Stimulated activated CD8-positive, alpha-beta memory T cell treated with anti-CD3 and anti-CD28 coated beads, Interleukin-7, amount 100 ng/mL, for 48 hours (primary cell): ENCODE measurements around the gene KRT2.

Source experiments
- DNase-seq, 2 donors: peaks; one replicate each; pipeline ENCODE4 v3.0.0-alpha.2; 2020; ENCODE audit warnings: low read depth in 1 of 2; ENCODE audit errors: extremely low read depth in 1 of 2

The KRT2 gene

GRCh38 chr12:52600475-52600874, 51.5 kb downstream of the KRT2 start:
- DNase-seq: no peak

DNA sequence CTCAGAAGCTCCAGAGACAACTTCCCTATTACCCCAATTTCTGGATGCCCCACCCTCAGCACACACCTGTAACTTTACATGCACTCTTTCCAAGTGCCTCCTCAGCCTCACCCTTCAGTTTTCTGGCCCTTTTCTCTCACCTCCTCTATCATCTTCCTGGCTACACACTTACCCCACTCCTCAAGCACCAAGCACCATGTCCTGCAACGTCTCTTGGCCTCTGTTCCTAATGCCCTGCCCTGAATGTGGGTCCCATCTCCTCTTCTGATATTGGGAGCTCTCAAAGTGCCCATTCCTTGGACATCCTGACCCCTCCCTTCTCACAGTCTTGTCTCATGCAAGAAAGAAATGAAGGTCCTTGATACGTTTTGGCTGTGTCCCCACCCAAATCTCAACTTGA, 51.9 kb downstream of the KRT2 start:
- DNase-seq: no peak

DNA sequence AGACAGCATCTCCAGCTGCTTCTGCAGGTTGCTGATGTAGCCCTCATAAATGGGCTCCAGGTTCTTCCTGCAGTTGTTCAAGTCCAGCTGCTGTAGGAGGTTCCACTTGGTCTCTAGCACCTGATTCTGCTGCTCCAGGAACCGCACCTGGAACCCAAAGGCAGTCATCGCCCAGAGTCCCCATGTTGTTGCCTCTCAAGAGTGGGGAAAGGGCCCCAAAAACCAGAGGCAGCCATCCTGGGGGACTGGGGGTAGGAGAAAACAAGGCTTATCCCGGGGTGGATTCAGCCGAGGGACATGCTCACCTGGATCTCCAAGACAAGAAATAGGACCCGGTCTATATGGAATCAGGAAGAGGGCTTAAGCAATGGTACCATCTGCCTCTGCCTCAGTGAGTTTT, 53.0 kb downstream of the KRT2 start:
- no peak for DNase-seq
